Fibroblast of skin of right biceps (primary cell): ENCODE results near the gene RMRP.
A peak's percentile ranks its signal among the peaks of the same experiment; 100 is the strongest.

Experiments used
- DNase-seq: peaks from one replicate; pipeline ENCODE4 v3.0.0-alpha.2; 2013

Gene RMRP

DNA sequence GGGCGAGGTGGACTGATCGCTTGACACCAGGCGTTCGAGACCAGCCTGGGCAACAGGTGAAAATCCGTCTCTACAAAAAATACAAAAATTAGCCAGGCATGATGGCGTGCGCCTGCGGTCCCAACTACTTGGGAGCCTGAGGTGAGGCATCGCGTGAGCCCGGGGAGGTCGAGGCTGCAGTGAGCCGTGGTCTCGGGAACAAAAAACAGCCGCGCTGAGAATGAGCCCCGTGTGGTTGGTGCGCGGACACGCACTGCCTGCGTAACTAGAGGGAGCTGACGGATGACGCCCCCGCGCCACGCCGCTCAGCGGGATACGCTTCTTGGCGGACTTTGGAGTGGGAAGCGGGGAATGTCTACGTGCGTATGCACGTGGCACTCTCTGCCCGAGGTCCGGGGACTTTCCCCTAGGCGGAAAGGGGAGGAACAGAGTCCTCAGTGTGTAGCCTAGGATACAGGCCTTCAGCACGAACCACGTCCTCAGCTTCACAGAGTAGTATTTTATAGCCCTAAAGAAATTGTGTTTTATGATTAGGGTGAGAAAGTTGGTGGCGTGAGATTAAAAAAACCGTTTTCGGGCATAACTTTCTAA is at the start of gene RMRP:
RMRP (minus strand) TSS at position 474 of the 591 bp plus-strand sequence.
- DNase-seq = peak; percentile 100

DNA sequence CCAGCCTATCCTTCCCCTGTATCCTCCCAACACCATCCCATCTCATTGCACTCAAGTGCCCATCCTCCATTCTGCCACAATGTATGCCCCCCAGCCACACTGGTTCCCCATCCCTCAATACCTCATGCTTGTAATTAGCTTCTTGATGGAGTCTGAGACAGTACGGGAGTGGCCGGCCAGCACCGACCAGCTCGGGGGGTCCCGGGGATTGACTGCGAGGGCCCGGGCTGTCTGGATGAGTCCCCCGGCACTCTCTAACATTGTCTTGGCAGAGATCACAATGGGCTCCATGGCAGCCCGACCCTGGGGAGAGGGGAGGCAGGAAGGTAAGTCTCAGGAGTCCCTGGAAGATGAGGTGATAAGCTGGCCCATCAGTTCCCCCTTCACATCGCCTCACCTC is 49.1 kb upstream of the RMRP start:
- DNase-seq = no peak

GRCh38 chr9:35705836-35706430 is 48.1 kb upstream of the RMRP start:
- no peak for DNase-seq

GRCh38 chr9:35705372-35705771 is 47.6 kb upstream of the RMRP start:
- no peak for DNase-seq

GRCh38 chr9:35703906-35704672 is 46.3 kb upstream of the RMRP start:
- no peak for DNase-seq

DNA sequence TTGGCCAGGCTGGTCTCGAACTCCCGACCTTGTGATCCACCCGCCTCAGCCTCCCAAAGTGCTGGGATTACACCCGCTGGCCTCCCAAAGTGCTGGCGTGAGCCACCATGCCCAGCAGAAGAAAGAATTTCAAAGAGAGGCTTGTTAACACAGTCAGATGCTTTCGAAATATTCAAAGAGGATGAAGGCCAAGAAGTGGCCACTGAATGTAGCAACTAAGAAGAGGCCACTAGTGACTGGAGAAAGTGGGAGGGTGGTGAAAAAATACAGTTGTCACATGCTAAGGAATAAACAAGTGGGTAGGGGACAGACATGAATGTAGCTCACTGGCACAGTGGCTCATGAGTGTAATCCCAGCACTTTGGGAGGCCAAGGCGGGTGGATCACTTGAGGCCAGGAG is 44.9 kb upstream of the RMRP start:
- DNase-seq = no peak

DNA sequence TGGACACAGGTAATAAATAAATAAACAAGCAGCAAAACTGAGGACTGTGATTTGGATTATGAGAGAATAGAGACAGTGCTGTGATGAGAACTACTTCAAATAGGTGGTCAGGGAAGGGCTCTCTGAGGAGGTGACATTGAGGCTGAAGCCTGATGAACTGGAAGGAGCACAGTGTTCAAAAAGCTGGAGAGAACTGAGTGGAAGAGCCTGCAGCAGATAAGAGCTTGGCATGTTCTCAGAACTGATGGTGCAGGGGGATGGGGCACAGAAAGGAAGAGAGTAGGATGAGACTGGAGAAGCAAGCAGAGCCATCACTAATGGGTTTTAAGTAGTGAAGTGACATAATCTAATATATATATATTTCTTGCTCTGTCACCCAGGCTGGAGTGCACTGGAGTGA is 43.1 kb upstream of the RMRP start:
- no peak for DNase-seq

GRCh38 chr9:35700031-35700430 is 42.2 kb upstream of the RMRP start:
- no peak for DNase-seq

GRCh38 chr9:35698231-35698630 is 40.4 kb upstream of the RMRP start:
- no peak for DNase-seq

DNA sequence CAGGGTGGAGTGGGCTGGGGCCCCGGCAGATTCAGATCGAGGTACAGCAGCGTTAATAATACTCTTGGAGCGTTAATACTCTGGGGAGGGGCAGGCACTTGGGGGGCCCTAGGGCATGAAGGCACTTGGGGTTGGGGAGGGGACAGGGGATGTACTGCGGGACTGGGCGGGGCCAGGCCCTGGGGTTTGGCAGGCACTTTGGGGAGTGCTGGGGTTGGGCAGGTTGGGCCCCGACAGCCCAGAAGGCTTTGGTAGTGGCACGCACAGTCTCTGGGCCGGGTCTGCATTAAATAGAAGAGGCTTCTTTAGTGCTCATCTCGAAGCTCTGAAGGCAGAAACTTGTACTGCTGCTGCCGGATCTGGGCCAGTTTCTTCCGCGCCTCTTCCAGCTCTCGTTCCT is 39.7 kb upstream of the RMRP start:
- no peak for DNase-seq

GRCh38 chr9:35696520-35697215 is 38.8 kb upstream of the RMRP start:
- DNase-seq = peak; percentile 38

DNA sequence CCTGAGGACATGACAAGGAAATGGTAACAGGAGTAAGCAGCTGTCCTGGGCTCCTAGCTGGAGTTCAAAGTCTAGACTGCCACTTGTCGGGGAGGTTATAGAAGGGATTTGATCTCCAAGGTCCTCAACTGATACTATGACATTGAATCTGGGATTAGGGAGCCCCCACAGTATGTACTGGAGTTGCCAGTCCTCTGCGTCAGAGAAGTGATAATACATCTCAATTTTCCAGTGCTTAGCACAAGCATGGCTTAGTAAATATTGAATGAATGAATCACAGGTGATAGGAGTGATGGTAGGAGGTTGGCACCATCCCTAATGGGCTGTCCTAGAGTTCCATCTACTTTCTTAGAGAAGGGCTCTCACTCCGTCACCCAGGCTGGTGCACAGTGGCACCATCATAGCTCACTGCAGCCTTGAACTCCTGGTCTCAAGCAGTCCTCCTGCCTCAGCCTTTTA is 38.2 kb upstream of the RMRP start:
- DNase-seq = no peak

DNA sequence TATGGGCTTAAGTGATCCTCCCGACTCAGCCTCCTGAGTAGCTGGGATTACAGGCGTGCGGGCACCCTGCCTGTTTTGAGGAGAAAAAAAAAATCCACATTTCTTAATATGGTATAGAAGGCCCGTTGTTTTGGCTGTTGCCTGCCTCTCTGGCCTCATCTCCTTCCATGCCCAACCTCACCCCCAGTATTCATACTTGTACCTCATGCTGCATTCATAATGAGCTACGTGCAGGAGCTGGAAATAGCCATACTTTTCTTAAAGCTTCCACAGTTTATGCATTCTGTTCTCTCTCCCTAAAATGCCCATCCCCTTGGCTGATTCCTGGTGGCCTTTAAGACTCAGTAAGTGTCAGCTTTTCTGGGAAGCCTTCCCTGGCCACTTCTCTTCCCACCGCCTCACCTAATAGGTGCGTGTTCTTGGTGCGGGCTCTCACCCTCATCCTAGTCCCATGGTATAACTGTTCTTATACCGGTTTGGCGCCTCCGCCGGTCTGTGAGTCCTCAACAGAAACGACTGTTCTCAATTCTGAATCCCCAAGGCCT is 34.0 kb upstream of the RMRP start:
- DNase-seq = peak; percentile 33

- DNase-seq = no peak
Observed at GRCh38 chr9:35691334-35691650, 33.5 kb upstream of the RMRP start.

GRCh38 chr9:35690614-35691333 is 33.0 kb upstream of the RMRP start:
- peak; percentile 90 for DNase-seq

GRCh38 chr9:35690294-35690613 is 32.4 kb upstream of the RMRP start:
- no peak for DNase-seq

GRCh38 chr9:35689542-35690293 is 31.9 kb upstream of the RMRP start, which contains the start of gene TPM2:
Gene TPM2, minus strand, starts transcription at chr9:35689925. Its CDS starts 108 bp downstream, at chr9:35689817.
- peak; percentile 95 for DNase-seq

GRCh38 chr9:35688558-35689541 is 31.0 kb upstream of the RMRP start:
- DNase-seq = peak; percentile 90

DNA sequence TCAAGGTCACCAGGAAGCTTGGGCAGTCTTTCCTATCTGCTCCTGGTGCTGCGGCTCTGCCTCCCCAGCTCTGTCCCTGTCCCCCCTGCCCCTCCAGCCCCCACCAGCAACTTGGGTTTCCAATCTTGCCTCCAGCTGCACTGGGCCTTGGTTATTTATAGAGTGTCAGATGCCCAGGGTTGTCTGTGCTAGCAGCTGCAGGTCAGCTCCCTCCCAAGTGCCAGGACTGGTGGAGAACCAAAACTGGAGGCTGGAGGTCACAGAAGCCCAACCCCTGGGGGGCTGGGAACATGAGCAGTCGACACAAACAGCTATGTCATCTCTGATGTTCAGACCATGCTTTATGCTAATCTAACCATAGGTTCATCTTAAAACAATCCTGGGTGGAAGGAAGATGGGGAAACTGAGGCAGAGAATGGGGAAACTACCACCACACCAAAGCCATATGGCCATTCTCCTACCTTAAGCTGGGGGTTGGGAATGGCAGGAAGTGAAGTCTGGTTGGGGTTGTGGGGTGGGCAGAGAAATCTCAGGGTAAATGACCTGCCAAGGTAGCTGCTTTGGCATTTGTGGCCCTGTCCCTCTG is 30.2 kb upstream of the RMRP start:
- no peak for DNase-seq

- DNase-seq = no peak
Observed at GRCh38 chr9:35687306-35687705, 29.5 kb upstream of the RMRP start.
